ENCODE data around the gene TAF1C.

Gene TAF1C

DNA sequence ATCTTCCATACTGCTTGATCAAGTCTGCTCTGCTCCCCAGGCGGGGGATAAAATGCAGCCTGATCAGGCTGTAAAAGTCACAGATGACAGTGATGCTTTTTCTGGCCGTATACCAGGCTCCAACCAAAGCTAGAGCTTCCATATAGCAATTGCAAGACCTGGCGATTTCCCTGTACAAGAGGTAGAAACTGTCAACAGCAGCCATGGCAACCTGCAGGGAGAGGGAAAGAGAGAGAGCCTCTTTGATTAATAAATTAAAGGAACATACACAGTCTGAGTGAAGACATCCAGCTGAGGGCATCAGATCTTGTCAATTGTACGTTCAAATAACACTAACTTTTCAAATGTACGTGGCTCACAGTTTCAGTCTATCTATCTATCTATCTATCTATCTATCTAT is 55.7 kb downstream of the TAF1C start:
- no peak for DNase-seq (ENCODE audit: low read depth)

All from EH (cell line).